A549 (cell line): ENCODE results near the gene BCL7B. TPM values are rescaled to one million over a fixed set of nuclear protein-coding genes. Genes with fewer than 3 reads are reported as not detected.
"Not testable (repeated sequence)": the region's sequence is repeated elsewhere in the genome, so short reads cannot be mapped to it uniquely, and the experiment has no call there.

ENCODE experiments used
- ATAC-seq, 2 experiments: fragments of 200-7000 bp in 1 of 2; fragments of >200 bp in 1 of 2; cut with Nextera tagmentation in 1 of 2; cut with Tn5 transposase in 1 of 2; 3 replicates each; pipeline versions ENCODE4 v1.8.0 to v1.9.1; 2018 to 2020; ENCODE audit warnings: mild to moderate bottlenecking in 1 of 2, moderate library complexity in 1 of 2
- CTCF ChIA-PET: fragments of 300-600 bp; sonication (Branson Sonifier 250); formaldehyde crosslinking; extraction: SDS; loops from one replicate; lab custom pipeline; 2021; ENCODE audit warnings: antibody characterized with exemption, inconsistent platforms; lab: Yijun Ruan, JAX
- POLR2A ChIA-PET: fragments of 350-600 bp; formaldehyde crosslinking; extraction: SDS; loops from one replicate; lab custom pipeline; 2021; ENCODE audit warnings: antibody characterized with exemption, inconsistent platforms; lab: Yijun Ruan, JAX
- DNase-seq, 2 experiments: peaks; one replicate each; pipeline versions ENCODE4 v3.0.0 to v3.0.0-alpha.2; 2011 to 2016; ENCODE audit warnings: low read depth in 1 of 2, low spot score in 1 of 2
- FAIRE-seq: peaks from 2 replicates; lab custom pipeline; 2011; peaks lifted over from hg19 to GRCh38; lab: Jason Lieb, UNC
- H3K27ac ChIP-seq, 2 experiments: fragments of >200 bp; sonication (Bioruptor Twin); formaldehyde crosslinking; 3 replicates each; pipeline ENCODE4 v1.5.1; 2016 to 2017
- H3K4me1 ChIP-seq: fragments of >200 bp; sonication (Bioruptor Twin); formaldehyde crosslinking; 3 replicates; pipeline ENCODE4 v1.6.1; 2016
- H3K4me2 ChIP-seq: fragments of >200 bp; sonication (Bioruptor Twin); formaldehyde crosslinking; 3 replicates; pipeline ENCODE4 v1.6.1; 2016
- H3K4me3 ChIP-seq: fragments of >200 bp; sonication (Bioruptor Twin); formaldehyde crosslinking; 3 replicates; pipeline ENCODE4 v1.5.1; 2016
- H3K9me3 ChIP-seq: fragments of >200 bp; sonication (Bioruptor Twin); formaldehyde crosslinking; 3 replicates; pipeline ENCODE4 v1.6.1; 2016
- ATOH8 ChIP-seq: fragments of 250-450 bp; sonication (Bioruptor Pico); IDR thresholded peaks from 2 replicates; pipeline ENCODE4 v1.5.0; 2020; ENCODE audit warnings: low read depth, mild to moderate bottlenecking, moderate library complexity
- BCL3 ChIP-seq: fragments of >200 bp; sonication (Bioruptor Twin); formaldehyde crosslinking; IDR thresholded peaks from 3 replicates; pipeline ENCODE4 v1.6.1; 2016
- CBX2 ChIP-seq: fragments of 200-600 bp; sonication (generic); IDR thresholded peaks from 2 replicates; pipeline ENCODE4 v1.6.1; 2016; ENCODE audit warnings: low read depth, mild to moderate bottlenecking, borderline replicate concordance
- CBX8 ChIP-seq: fragments of 200-600 bp; sonication (generic); IDR thresholded peaks from 2 replicates; pipeline ENCODE4 v1.6.1; 2016
- CHD2 ChIP-seq: fragments of 150-350 bp; IDR thresholded peaks from 2 replicates; pipeline ENCODE4 v1.6.1; 2014; ENCODE audit warnings: low read length; ENCODE audit not compliant: partially characterized antibody
- CTCF ChIP-seq: fragments of >200 bp; sonication (Bioruptor Twin); formaldehyde crosslinking; IDR thresholded peaks from 3 replicates; pipeline ENCODE4 v1.5.1; 2016
- E2F6 ChIP-seq: IDR thresholded peaks from 2 replicates; pipeline ENCODE4 v1.6.1; 2012; ENCODE audit warnings: low read depth, borderline replicate concordance
- EHMT2 ChIP-seq: fragments of 200-600 bp; sonication (generic); IDR thresholded peaks from 2 replicates; pipeline ENCODE4 v1.6.1; 2016; ENCODE audit warnings: antibody characterized with exemption, low read depth, mild to moderate bottlenecking, moderate library complexity
- EP300 ChIP-seq, 2 experiments: fragments of >200 bp; sonication (Bioruptor Twin); formaldehyde crosslinking; IDR thresholded peaks; 2 replicates in 1 of 2; 3 replicates in 1 of 2; pipeline ENCODE4 v1.6.1; 2016 to 2017
- FOSB ChIP-seq: fragments of 250-450 bp; sonication (Bioruptor Pico); IDR thresholded peaks from 2 replicates; pipeline ENCODE4 v1.5.0; 2020; ENCODE audit warnings: mild to moderate bottlenecking, moderate library complexity
- FOSL2 ChIP-seq, 2 experiments: fragments of 450-650 bp in 1 of 2; fragments of >200 bp in 1 of 2; sonication (Bioruptor Twin) in 1 of 2; formaldehyde crosslinking; IDR thresholded peaks; 2 replicates each; pipeline versions ENCODE4 v1.5.0 to v1.6.1; 2016 to 2020; ENCODE audit warnings: mild to moderate bottlenecking in 1 of 2, moderate library complexity in 1 of 2
- HMGXB4 ChIP-seq: fragments of 250-450 bp; sonication (Bioruptor Pico); IDR thresholded peaks from 2 replicates; pipeline ENCODE4 v1.5.0; 2021; ENCODE audit warnings: mild to moderate bottlenecking, moderate library complexity, borderline replicate concordance
- MAFK ChIP-seq: fragments of 450-650 bp; IDR thresholded peaks from 2 replicates; pipeline ENCODE4 v1.6.1; 2014; ENCODE audit not compliant: partially characterized antibody
- POLR2A ChIP-seq: IDR thresholded peaks from 2 replicates; pipeline ENCODE4 v1.6.1; 2012; ENCODE audit warnings: mild to moderate bottlenecking, low read length
- RARB ChIP-seq: fragments of 250-450 bp; sonication (Bioruptor Pico); IDR thresholded peaks from 2 replicates; pipeline ENCODE4 v1.8.0; 2021; ENCODE audit warnings: mild to moderate bottlenecking, moderate library complexity
- SMC3 ChIP-seq: fragments of >200 bp; sonication (Bioruptor Twin); formaldehyde crosslinking; IDR thresholded peaks from 3 replicates; pipeline ENCODE4 v1.6.1; 2018; ENCODE audit warnings: inconsistent platforms
- TP53 ChIP-seq: fragments of 250-450 bp; sonication (Bioruptor Pico); IDR thresholded peaks from 2 replicates; pipeline ENCODE4 v1.5.0; 2021; ENCODE audit warnings: mild to moderate bottlenecking, moderate library complexity
- ZC3H11A ChIP-seq: fragments of 450-650 bp; IDR thresholded peaks from 2 replicates; pipeline ENCODE4 v1.6.1; 2014; ENCODE audit warnings: antibody characterized with exemption, mild to moderate bottlenecking
- WGBS: methylation state at CpG from one replicate; pipeline ENCODE4 v1.1.6; 2017; ENCODE audit errors: missing lambda C conversion rate; 5-methylcytosine and 5-hydroxymethylcytosine counted together
- polyA plus RNA-seq, 4 experiments: library from polyadenylated mRNA; depleted of rRNA in 3 of 4; stranded (reverse); fragments of >200 nt; fragmentation: RNase III in 1 of 4; extraction: RNeasy Plus Mini Kit Qiagen cat#74134 plus additional on column Dnase treatment in 1 of 4; gene quantifications; 2 replicates in 3 of 4; 3 replicates in 1 of 4; pipeline ENCODE4 v1.2.3, GENCODE V29; 2011 to 2017
- TF ChIP-seq, protein P1 (sequence below): fragments of >200 bp; sonication (Bioruptor Twin); formaldehyde crosslinking; IDR thresholded peaks from 2 replicates; pipeline ENCODE4 v1.6.1; 2016

BCL7B gene
- polyA plus RNA-seq, 2 of the 4 experiments (the other 2 are of a cell fraction): 52.3 to 62.5 TPM

- WGBS: 79% methylated on average over 12 of the region's 12 CpGs
- no peak overlapping the region for H3K4me2 ChIP-seq
- POLR2A ChIA-PET: interaction anchor here (0.8 to 1.2 kb wide), 2 partner anchors 10 to 11 kb away, joined by 4 to 5 read pairs; partner anchors contain the start of gene TBL2
- no peak overlapping the region for H3K4me3 ChIP-seq
- DNase-seq (no peak), ATAC-seq (no peak; a peak in 1 of 6 replicates), FAIRE-seq (no peak)
- no peak for TF ChIP-seq SMC3
- TF ChIP-seq BCL3: peak; percentile 30; the same call in 1 of the 3 replicates
- CTCF ChIA-PET: interaction anchor here (0.5 to 2.9 kb wide), 3 partner anchors 9 to 133 kb away, joined by 3 to 7 read pairs (median 3); no protein-coding TSS in a partner anchor
- H3K9me3 ChIP-seq: no peaks in the 10 kb centered on the region
- no peaks in the 10 kb centered on the region; the same call in 2 of the 3 replicates for H3K4me1 ChIP-seq
- H3K27ac ChIP-seq: no peak overlapping the region
These were observed 10.6 kb upstream of the BCL7B start for GRCh38 chr7:73567846-73568685.

GRCh38 chr7:73567140-73567539 lies 9.7 kb upstream of the BCL7B start:
- no peaks in the 10 kb centered on the region for H3K9me3 ChIP-seq
- no peak for FAIRE-seq
- TF ChIP-seq CBX8: no peak
- TF ChIP-seq E2F6: no peak
- no peak for TF ChIP-seq ATOH8 (CRISPR knock-in tag)
- TF ChIP-seq EP300 (IDR thresholded peaks at IDR 0.05): no peak
- TF ChIP-seq, protein P1, sequence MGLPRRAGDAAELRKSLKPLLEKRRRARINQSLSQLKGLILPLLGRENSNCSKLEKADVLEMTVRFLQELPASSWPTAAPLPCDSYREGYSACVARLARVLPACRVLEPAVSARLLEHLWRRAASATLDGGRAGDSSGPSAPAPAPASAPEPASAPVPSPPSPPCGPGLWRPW: no peak
- no peak for TF ChIP-seq FOSB (CRISPR knock-in tag)
- no peak for TF ChIP-seq CHD2
- no peak for TF ChIP-seq EHMT2
- TF ChIP-seq, all 56 proteins: peak for 0
- Histone ChIP-seq H3K4me2 (no peak overlapping the region), H3K27ac (no peak overlapping the region), H3K4me1 (no peaks in the 10 kb centered on the region; the same call in 2 of the 3 replicates), H3K4me3 (no peak overlapping the region)
- ChIA-PET POLR2A (no interaction called here), CTCF (interaction anchor here (0.6 to 2.9 kb wide), 2 partner anchors 8 to 871 kb away, joined by 3 to 7 read pairs; no protein-coding TSS in a partner anchor)
- DNase-seq (no peak), ATAC-seq (no peak)
- WGBS: 71% methylated on average over 4 of the region's 4 CpGs

DNA sequence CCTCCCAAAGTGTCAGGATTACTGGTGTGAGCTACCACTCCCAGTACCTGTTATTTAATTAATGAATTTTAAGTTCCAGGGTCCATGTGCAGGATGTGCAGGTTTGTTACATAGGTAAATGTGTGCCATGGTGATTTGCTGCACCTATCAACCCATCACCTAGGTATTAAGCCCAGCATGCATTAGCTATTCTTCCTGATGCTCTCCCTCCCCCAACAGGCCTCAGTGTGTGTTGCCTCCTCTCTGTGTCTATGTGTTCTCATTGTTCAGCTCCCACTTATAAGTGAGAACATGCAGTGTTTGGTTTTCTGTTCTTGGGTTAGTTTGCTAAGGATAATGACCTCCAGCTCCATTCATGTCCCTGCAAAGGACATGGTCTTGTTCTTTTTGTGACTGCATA lies 8.9 kb upstream of the BCL7B start:
- not testable (repeated sequence) for H3K4me1 ChIP-seq, ATAC-seq, H3K27ac ChIP-seq, H3K4me2 ChIP-seq, H3K9me3 ChIP-seq, FAIRE-seq, H3K4me3 ChIP-seq, DNase-seq
- POLR2A ChIA-PET: interaction anchor here (1.1 to 1.7 kb wide), 3 partner anchors 10 to 168 kb away, joined by 3 to 5 read pairs (median 4); partner anchors contain the start of gene TBL2
- CTCF ChIA-PET: interaction anchor here (2.0 to 2.9 kb wide), 3 partner anchors 7 to 41 kb away, joined by 5 to 9 read pairs (median 7); partner anchors contain the start of gene TBL2

GRCh38 chr7:73565675-73566340 lies 8.3 kb upstream of the BCL7B start:
- no peaks in the 10 kb centered on the region for H3K9me3 ChIP-seq
- no peak overlapping the region for H3K4me3 ChIP-seq
- WGBS: 57% methylated on average over 7 of the region's 7 CpGs
- CTCF ChIA-PET: interaction anchor here (2.0 to 2.9 kb wide), 3 partner anchors 7 to 41 kb away, joined by 5 to 9 read pairs (median 7); partner anchors contain the start of gene TBL2
- H3K4me2 ChIP-seq: no peak overlapping the region
- H3K4me1 ChIP-seq: no peaks in the 10 kb centered on the region; the same call in 2 of the 3 replicates
- POLR2A ChIA-PET: interaction anchor here (1.1 to 1.7 kb wide), 3 partner anchors 9 to 169 kb away, joined by 3 to 5 read pairs (median 4); partner anchors contain the start of gene TBL2
- ATAC-seq: no peak
- no peak overlapping the region for H3K27ac ChIP-seq
- FAIRE-seq: no peak
- DNase-seq: no peak
- no peak for TF ChIP-seq TP53 (CRISPR knock-in tag)
- no peak for TF ChIP-seq RARB (CRISPR knock-in tag)
- no peak for TF ChIP-seq CBX2
- no peak for TF ChIP-seq MAFK
- TF ChIP-seq POLR2A: no peak
- TF ChIP-seq FOSB (CRISPR knock-in tag): no peak
- no peak for TF ChIP-seq CTCF
- TF ChIP-seq, protein P1: no peak
- TF ChIP-seq FOSL2 (IDR thresholded peaks at IDR 0.05): no peak
- TF ChIP-seq FOSL2 (CRISPR knock-in tag; IDR thresholded peaks at IDR 0.05): no peak
- TF ChIP-seq ZC3H11A: no peak
- TF ChIP-seq HMGXB4 (CRISPR knock-in tag): no peak
